GM19238 (cell line): ENCODE results near the gene GSTP1.
A peak's percentile ranks its signal among the peaks of the same experiment; 100 is the strongest.

Experiments
- DNase-seq: peaks from one replicate; pipeline ENCODE4 v3.0.0; 2011; ENCODE audit warnings: low spot score; ENCODE audit not compliant: insufficient read length

The GSTP1 gene

GRCh38 chr11:67630228-67630942, 46.8 kb downstream of the GSTP1 start:
- peak; percentile 96 for DNase-seq

DNA sequence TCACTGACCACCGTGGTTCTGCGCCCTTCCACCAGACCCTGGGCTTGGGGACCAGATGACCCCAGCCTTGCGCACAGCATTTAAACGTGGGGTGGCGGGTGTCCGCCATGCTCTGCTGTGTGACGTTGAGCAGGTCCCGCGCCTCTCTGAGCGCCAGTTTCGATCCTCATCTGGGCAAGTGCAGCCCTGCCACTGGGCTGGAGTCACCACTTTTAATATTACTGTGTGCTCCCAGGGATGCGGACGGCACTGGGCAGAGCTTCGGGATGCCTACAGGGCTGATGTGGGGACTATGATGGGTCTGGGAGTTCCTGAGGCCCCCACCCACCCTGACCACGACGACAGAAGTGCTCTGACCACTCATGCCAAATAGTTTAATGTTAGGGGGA, 47.3 kb downstream of the GSTP1 start:
- no peak for DNase-seq

GRCh38 chr11:67631411-67631810, 47.8 kb downstream of the GSTP1 start:
- no peak for DNase-seq

- DNase-seq, result no peak
Observed at GRCh38 chr11:67631853-67632174, 48.2 kb downstream of the GSTP1 start.

DNA sequence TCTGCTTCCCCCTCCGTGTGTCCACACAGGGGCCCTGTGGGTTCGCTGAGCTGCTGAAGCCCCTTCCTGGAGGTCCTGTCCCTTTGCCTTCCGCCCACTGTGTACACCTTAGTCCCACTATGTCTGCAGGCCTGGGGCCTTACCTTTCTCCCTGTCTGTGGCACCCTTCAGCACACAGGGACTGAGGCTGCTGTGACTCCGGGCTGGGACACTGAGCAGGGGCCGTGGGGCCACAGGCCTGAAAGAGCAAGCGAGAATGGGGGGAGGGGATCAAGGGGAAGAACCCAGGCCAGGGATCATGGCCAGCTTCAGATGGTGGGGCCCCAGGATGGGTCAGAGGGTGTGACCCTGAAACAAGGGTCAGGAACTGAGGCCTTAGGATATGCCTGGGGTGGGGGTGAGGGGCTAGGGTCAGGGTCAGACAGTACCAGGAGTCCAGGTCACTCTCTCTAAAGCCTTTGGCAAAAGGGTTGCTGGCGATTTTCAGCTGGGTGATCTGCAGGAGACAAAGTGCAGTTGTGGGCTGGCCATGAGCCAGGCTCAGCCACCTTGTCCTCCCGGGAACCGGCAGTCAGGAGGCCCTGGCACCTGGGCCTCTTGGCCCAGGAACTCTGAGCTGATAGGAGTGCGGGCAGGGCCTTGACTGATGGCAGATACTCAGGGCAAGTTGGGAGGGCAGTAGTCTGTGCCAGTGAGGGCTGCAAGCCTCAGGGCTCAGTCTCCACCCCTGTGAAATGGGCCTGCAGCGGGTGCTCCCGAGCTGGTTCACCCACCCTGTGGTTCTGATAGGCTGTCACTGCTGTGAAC, 48.8 kb downstream of the GSTP1 start:
- no peak for DNase-seq

- DNase-seq, result no peak
Observed at GRCh38 chr11:67632982-67633755, 49.6 kb downstream of the GSTP1 start.

- no peak for DNase-seq
Observed at GRCh38 chr11:67633758-67634365, 50.2 kb downstream of the GSTP1 start.

GRCh38 chr11:67634366-67635230, 51.0 kb downstream of the GSTP1 start:
- no peak for DNase-seq

DNA sequence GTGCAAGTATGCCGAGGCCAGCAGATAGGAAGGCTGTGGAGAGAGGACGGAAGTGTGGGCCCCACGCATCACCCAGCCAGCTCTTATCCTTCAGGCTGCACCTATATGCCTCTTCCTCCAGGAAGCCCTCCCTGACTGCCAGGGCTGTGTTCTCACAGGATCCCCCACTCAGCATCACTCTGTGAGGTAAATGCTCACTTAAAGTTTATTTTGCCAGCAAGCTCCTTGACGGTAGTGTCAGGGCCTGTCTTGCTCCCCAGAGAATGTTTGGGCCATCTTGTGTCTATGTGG, 51.6 kb downstream of the GSTP1 start:
- no peak for DNase-seq
